HFFc6 (cell line): ENCODE measurements around the gene KLHL30. TPM values are rescaled to one million over a fixed set of nuclear protein-coding genes. Genes with fewer than 3 reads are reported as not detected.

ENCODE experiments used
- DNase-seq: peaks from one replicate; pipeline ENCODE4 v3.0.0-alpha.2; 2018
- H3K27ac Mint-ChIP-seq: 2 replicates; pipeline ENCODE4 v1.8.0; 2020; ENCODE audit warnings: mild to moderate bottlenecking, mixed read lengths
- H3K27me3 Mint-ChIP-seq: 2 replicates; pipeline ENCODE4 v1.8.0; 2021; ENCODE audit warnings: mild to moderate bottlenecking, moderate library complexity, mixed read lengths; ENCODE audit not compliant: insufficient read depth
- H3K36me3 Mint-ChIP-seq: 2 replicates; pipeline ENCODE4 v1.8.0; 2021; ENCODE audit warnings: low read depth, mixed read lengths
- H3K4me1 Mint-ChIP-seq: 2 replicates; pipeline ENCODE4 v1.8.0; 2020; ENCODE audit warnings: low read depth, mixed read lengths
- H3K4me3 Mint-ChIP-seq: 2 replicates; pipeline ENCODE4 v1.8.0; 2020; ENCODE audit warnings: mild to moderate bottlenecking, moderate library complexity, mixed read lengths
- H3K9me3 Mint-ChIP-seq: 2 replicates; pipeline ENCODE4 v1.8.0; 2020; ENCODE audit warnings: mild to moderate bottlenecking, mixed read lengths
- CTCF ChIP-seq: fragments of 200-600 bp; sonication (generic); IDR thresholded peaks from 2 replicates; pipeline ENCODE4 v1.5.0; 2021; ENCODE audit warnings: antibody characterized with exemption, mild to moderate bottlenecking
- total RNA-seq, 6 experiments: library from RNA; stranded (reverse); fragmentation: NEBNext Ultra II Directional; extraction: Animal tissue kit (Norgen Biotek cat#: 25700); gene quantifications; 2 replicates in 1 of 6; 3 replicates in 5 of 6; pipeline ENCODE4 v1.2.3, GENCODE V29; 2021

The KLHL30 gene
- total RNA-seq, 6 experiments from 2014 or later, result 0.05 to 0.14 (median 0.12) TPM; not detected in 2

- H3K4me3 Mint-ChIP-seq, result peak overlapping the region; percentile 47; the same call in 1 of the 2 replicates
- DNase-seq, result no peak
- peaks cover 10% of the 10 kb centered on the region for H3K4me1 Mint-ChIP-seq
- TF ChIP-seq CTCF, result no peak
- no peak overlapping the region for H3K27ac Mint-ChIP-seq
- H3K36me3 Mint-ChIP-seq, result no peaks in the 10 kb centered on the region
- no peaks in the 10 kb centered on the region for H3K9me3 Mint-ChIP-seq
- peaks cover under 1% of the 10 kb centered on the region for H3K27me3 Mint-ChIP-seq
Observed at GRCh38 chr2:238159661-238160205, 21.3 kb downstream of the KLHL30 start.

GRCh38 chr2:238160206-238161129 lies 22.0 kb downstream of the KLHL30 start:
- Mint-ChIP-seq H3K4me1 (peaks cover 5% of the 10 kb centered on the region), H3K4me3 (no peak overlapping the region), H3K9me3 (no peaks in the 10 kb centered on the region), H3K27me3 (peaks cover 2% of the 10 kb centered on the region), H3K36me3 (no peaks in the 10 kb centered on the region), H3K27ac (no peak overlapping the region)
- TF ChIP-seq CTCF, result peak; percentile 28; the same call in 1 of the 2 replicates
- no peak for DNase-seq

GRCh38 chr2:238161291-238162051 lies 23.0 kb downstream of the KLHL30 start:
- no peak for DNase-seq
- no peak for TF ChIP-seq CTCF
- Mint-ChIP-seq H3K27ac (no peak overlapping the region), H3K27me3 (peaks cover 2% of the 10 kb centered on the region), H3K36me3 (no peaks in the 10 kb centered on the region), H3K9me3 (no peaks in the 10 kb centered on the region), H3K4me3 (no peak overlapping the region), H3K4me1 (no peaks in the 10 kb centered on the region)

GRCh38 chr2:238162251-238162845 lies 23.9 kb downstream of the KLHL30 start:
- no peak overlapping the region for H3K4me3 Mint-ChIP-seq
- no peak for DNase-seq
- H3K27me3 Mint-ChIP-seq, result peaks cover 2% of the 10 kb centered on the region
- H3K9me3 Mint-ChIP-seq, result no peaks in the 10 kb centered on the region
- no peaks in the 10 kb centered on the region for H3K36me3 Mint-ChIP-seq
- no peak overlapping the region for H3K27ac Mint-ChIP-seq
- no peak for TF ChIP-seq CTCF
- H3K4me1 Mint-ChIP-seq, result no peaks in the 10 kb centered on the region

- Mint-ChIP-seq H3K27ac (no peak overlapping the region), H3K36me3 (no peaks in the 10 kb centered on the region), H3K9me3 (no peaks in the 10 kb centered on the region), H3K27me3 (peaks cover 2% of the 10 kb centered on the region), H3K4me3 (no peak overlapping the region), H3K4me1 (0 out of 2 replicates have a peak, but pooled peaks cover 5% of the 10 kb centered on the region)
- DNase-seq, result no peak
- TF ChIP-seq CTCF, result no peak
Observed at GRCh38 chr2:238162846-238163441, 24.5 kb downstream of the KLHL30 start.
